SK-N-SH (cell line): Measurements from ENCODE around the gene ATP2B2. TPM values are rescaled to one million over a fixed set of nuclear protein-coding genes. Genes with fewer than 3 reads are reported as not detected.

Source experiments
- CTCF ChIA-PET: fragments of 300-600, 350-600 bp; formaldehyde crosslinking; extraction: SDS; loops from one replicate; lab custom pipeline; 2021; lab: Yijun Ruan, JAX
- POLR2A ChIA-PET: fragments of 350-600 bp; sonication (Branson Sonifier 250); formaldehyde crosslinking; extraction: SDS; loops from one replicate; lab custom pipeline; 2020; ENCODE audit warnings: antibody characterized with exemption, inconsistent platforms; lab: Yijun Ruan, JAX
- DNase-seq: peaks from one replicate; pipeline ENCODE4 v3.0.0; 2012
- H2AFZ ChIP-seq: fragments of 200-600 bp; sonication (generic); 2 replicates; pipeline ENCODE4 v1.8.1; 2016; ENCODE audit warnings: antibody characterized with exemption, mild to moderate bottlenecking, low read depth
- H3F3A ChIP-seq: fragments of 200-600 bp; sonication (generic); replicated peaks from 2 replicates; pipeline ENCODE3; 2016; ENCODE audit warnings: antibody characterized with exemption, mild to moderate bottlenecking; ENCODE audit not compliant: insufficient read depth
- H3K27ac ChIP-seq, 2 experiments: fragments of 200-500 bp in 1 of 2; fragments of 200-600 bp in 1 of 2; sonication (Bioruptor generic) in 1 of 2; sonication (generic), shearing (Covaris generic) in 1 of 2; 2 replicates each; pipeline versions ENCODE4 v1.5.1 to v1.6.1; 2014 to 2016; ENCODE audit warnings: low read depth in 2 of 2, inconsistent platforms in 1 of 2, low read length in 1 of 2, mild to moderate bottlenecking in 1 of 2, mixed read lengths in 1 of 2
- H3K27me3 ChIP-seq: fragments of 200-600 bp; sonication (generic), shearing (Covaris generic); 2 replicates; pipeline ENCODE4 v1.6.1; 2016; ENCODE audit warnings: mixed run types; ENCODE audit not compliant: insufficient read depth
- H3K36me3 ChIP-seq, 2 experiments: fragments of 200-500 bp in 1 of 2; fragments of 200-600 bp in 1 of 2; sonication (Bioruptor generic) in 1 of 2; sonication (generic) in 1 of 2; replicated peaks in 1 of 2; 2 replicates each; pipeline versions ENCODE3 to v1.5.1; 2014 to 2016; ENCODE audit warnings: low read length in 1 of 2, mild to moderate bottlenecking in 1 of 2; ENCODE audit not compliant: insufficient read depth in 2 of 2, control insufficient read depth in 1 of 2
- H3K4me1 ChIP-seq, 2 experiments: fragments of 200-500 bp in 1 of 2; fragments of 200-600 bp in 1 of 2; sonication (Bioruptor generic) in 1 of 2; sonication (generic), shearing (Covaris generic) in 1 of 2; 2 replicates each; pipeline versions ENCODE4 v1.5.1 to v1.6.1; 2014 to 2016; ENCODE audit warnings: low read depth in 1 of 2, low read length in 1 of 2, mixed run types in 1 of 2; ENCODE audit not compliant: insufficient read depth in 2 of 2, control insufficient read depth in 1 of 2
- H3K4me2 ChIP-seq: fragments of 200-600 bp; sonication (generic), shearing (Covaris generic); 2 replicates; pipeline ENCODE4 v1.6.1; 2017; ENCODE audit warnings: mixed run types
- H3K4me3 ChIP-seq, 2 experiments: fragments of 200-500 bp in 1 of 2; fragments of 200-600 bp in 1 of 2; sonication (Bioruptor generic) in 1 of 2; sonication (generic), shearing (Covaris generic) in 1 of 2; 2 replicates each; pipeline versions ENCODE4 v1.5.1 to v1.8.1; 2014 to 2016; ENCODE audit warnings: low read depth in 2 of 2, inconsistent platforms in 1 of 2, low read length in 1 of 2, mild to moderate bottlenecking in 1 of 2, mixed read lengths in 1 of 2, moderate library complexity in 1 of 2
- H3K79me2 ChIP-seq: fragments of 200-600 bp; sonication (generic); 2 replicates; pipeline ENCODE4 v1.8.1; 2017; ENCODE audit warnings: mild to moderate bottlenecking; ENCODE audit not compliant: insufficient read depth
- H3K9ac ChIP-seq: fragments of 200-600 bp; sonication (generic); 2 replicates; pipeline ENCODE4 v1.6.1; 2017; ENCODE audit warnings: mixed run types
- H3K9me2 ChIP-seq: fragments of 200-600 bp; sonication (generic); 2 replicates; pipeline ENCODE4 v1.6.1; 2017; ENCODE audit warnings: mixed run types
- H3K9me3 ChIP-seq: fragments of 200-600 bp; sonication (generic); 2 replicates; pipeline ENCODE4 v1.6.1; 2017; ENCODE audit warnings: mixed run types, mild to moderate bottlenecking, moderate library complexity
- H4K20me1 ChIP-seq: fragments of 200-600 bp; sonication (generic); 2 replicates; pipeline ENCODE4 v1.6.1; 2017; ENCODE audit warnings: mild to moderate bottlenecking, mixed run types; ENCODE audit not compliant: insufficient read depth
- CHD2 ChIP-seq: fragments of 150-350 bp; IDR thresholded peaks from 2 replicates; pipeline ENCODE4 v1.6.1; 2018; ENCODE audit warnings: low read length; ENCODE audit not compliant: partially characterized antibody
- EP300 ChIP-seq, 2 experiments: IDR thresholded peaks; 2 replicates each; pipeline versions ENCODE4 v1.4.0 to v1.6.1; 2012; ENCODE audit warnings: borderline replicate concordance in 1 of 2, low read depth in 1 of 2, low read length in 1 of 2
- GABPA ChIP-seq: IDR thresholded peaks from 2 replicates; pipeline ENCODE4 v1.4.0; 2012; ENCODE audit warnings: low read depth, mild to moderate bottlenecking
- GATA2 ChIP-seq: sonication (generic); formaldehyde crosslinking; IDR thresholded peaks from 2 replicates; pipeline ENCODE4 v1.5.0; 2020; ENCODE audit warnings: mild to moderate bottlenecking, missing genetic modification reagents
- IRF3 ChIP-seq: fragments of 150-350 bp; IDR thresholded peaks from 2 replicates; pipeline ENCODE4 v1.6.1; 2016; ENCODE audit warnings: mild to moderate bottlenecking, low read depth, low read length
- JUND ChIP-seq: IDR thresholded peaks from 2 replicates; pipeline ENCODE4 v1.4.0; 2012
- MAX ChIP-seq: IDR thresholded peaks from 2 replicates; pipeline ENCODE4 v1.4.0; 2012; ENCODE audit warnings: low read depth
- NFIC ChIP-seq: IDR thresholded peaks from 2 replicates; pipeline ENCODE4 v1.4.0; 2012; ENCODE audit warnings: borderline replicate concordance
- PBX3 ChIP-seq: IDR thresholded peaks from 2 replicates; pipeline ENCODE4; 2012
- RAD21 ChIP-seq: IDR thresholded peaks from 2 replicates; pipeline ENCODE4 v1.6.1; 2012; ENCODE audit warnings: mild to moderate bottlenecking, low read length
- RCOR1 ChIP-seq: fragments of 150-350 bp; IDR thresholded peaks from 2 replicates; pipeline ENCODE4 v1.6.1; 2017; ENCODE audit warnings: antibody characterized with exemption, low read length
- RFX5 ChIP-seq: IDR thresholded peaks from 2 replicates; pipeline ENCODE4 v1.6.1; 2012; ENCODE audit warnings: mild to moderate bottlenecking, improper control_type of control experiment, low read length
- SIN3A ChIP-seq: IDR thresholded peaks from 2 replicates; pipeline ENCODE4 v1.6.1; 2012; ENCODE audit warnings: low read depth, mild to moderate bottlenecking, low read length, moderate library complexity, borderline replicate concordance
- SMC3 ChIP-seq: IDR thresholded peaks from 2 replicates; pipeline ENCODE4 v1.6.1; 2012; ENCODE audit warnings: low read depth, low read length, improper control_type of control experiment
- TEAD4 ChIP-seq: IDR thresholded peaks from 2 replicates; pipeline ENCODE4 v1.4.0; 2012; ENCODE audit warnings: mild to moderate bottlenecking, borderline replicate concordance; ENCODE audit not compliant: insufficient read depth
- YY1 ChIP-seq: IDR thresholded peaks from 2 replicates; pipeline ENCODE4 v1.4.0; 2012; ENCODE audit warnings: low read depth, mild to moderate bottlenecking
- WGBS: methylation state at CpG from one replicate; pipeline ENCODE4 v1.1.6; 2017; ENCODE audit warnings: low lambda C conversion rate; 5-methylcytosine and 5-hydroxymethylcytosine counted together
- polyA plus RNA-seq, 3 experiments: library from polyadenylated mRNA; depleted of rRNA; stranded (reverse); fragments of >200 nt; gene quantifications; 2 replicates each; pipeline ENCODE4 v1.2.3, GENCODE V29; 2012

Gene ATP2B2
- polyA plus RNA-seq, 1 of the 3 experiments (the other 2 are of a cell fraction) = 0.15 TPM

- TF ChIP-seq EP300 (IDR thresholded peaks at IDR 0.05; ENCODE audit: borderline replicate concordance in 1 of 2, low read depth in 1 of 2, low read length in 1 of 2) (no peak), NFIC (no peak)
Observed at GRCh38 chr3:10430805-10431204, 74.6 kb downstream of the ATP2B2 start (continued).

GRCh38 chr3:10428406-10429091, 76.8 kb downstream of the ATP2B2 start:
- Histone ChIP-seq H3K9me2 (no peaks in the 10 kb centered on the region), H3K9ac (no peak overlapping the region), H4K20me1 (no peaks in the 10 kb centered on the region), H3F3A (no peaks in the 10 kb centered on the region), H3K4me2 (no peak overlapping the region), H3K79me2 (no peaks in the 10 kb centered on the region), H2AFZ (no peak overlapping the region), H3K4me1 (peaks cover 0 to 17% of the 10 kb centered on the region in 2 experiments; a peak in 2 of 4 replicates), H3K27ac (no peak overlapping the region), H3K4me3 (no peak overlapping the region), H3K27me3 (no peaks in the 10 kb centered on the region; the same call in 1 of the 2 replicates), H3K9me3 (no peaks in the 10 kb centered on the region), H3K36me3 (no peaks in the 10 kb centered on the region)
- ChIA-PET CTCF (no interaction called here), POLR2A (no interaction called here)
- TF ChIP-seq TEAD4 (no peak), RAD21 (no peak), GABPA (no peak), GATA2 (no peak), YY1 (no peak), PBX3 (no peak), JUND (no peak), RCOR1 (no peak), IRF3 (no peak), SIN3A (no peak), RFX5 (no peak), MAX (no peak), SMC3 (no peak), CHD2 (no peak)
- 37% methylated on average over 9 of the region's 12 CpGs for WGBS
- DNase-seq = no peak
